ENCODE measurements around the gene STPG2.
"Not testable (repeated sequence)": the region's sequence is repeated elsewhere in the genome, so short reads cannot be mapped to it uniquely, and the experiment has no call there.

The STPG2 gene

DNA sequence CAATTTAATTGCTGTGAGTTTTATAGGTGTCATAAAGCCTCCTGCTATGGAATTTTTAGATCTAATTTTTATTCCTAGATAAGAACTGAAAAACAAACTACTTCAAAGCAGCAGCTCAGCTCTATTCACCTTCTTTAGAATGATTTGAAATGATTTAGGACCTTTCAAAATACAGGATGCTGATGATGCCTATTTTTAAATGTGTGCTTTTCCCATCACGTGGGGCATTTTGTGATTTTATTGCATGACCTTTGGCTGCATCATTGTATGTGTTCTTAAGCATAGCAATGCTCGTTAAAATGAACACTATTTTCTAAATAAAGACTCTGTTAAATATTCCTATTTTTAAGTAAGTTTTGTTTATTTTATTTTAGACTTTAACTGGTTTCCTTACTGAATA lies 537.3 kb downstream of the STPG2 start:
- DNase-seq: no peak

DNA sequence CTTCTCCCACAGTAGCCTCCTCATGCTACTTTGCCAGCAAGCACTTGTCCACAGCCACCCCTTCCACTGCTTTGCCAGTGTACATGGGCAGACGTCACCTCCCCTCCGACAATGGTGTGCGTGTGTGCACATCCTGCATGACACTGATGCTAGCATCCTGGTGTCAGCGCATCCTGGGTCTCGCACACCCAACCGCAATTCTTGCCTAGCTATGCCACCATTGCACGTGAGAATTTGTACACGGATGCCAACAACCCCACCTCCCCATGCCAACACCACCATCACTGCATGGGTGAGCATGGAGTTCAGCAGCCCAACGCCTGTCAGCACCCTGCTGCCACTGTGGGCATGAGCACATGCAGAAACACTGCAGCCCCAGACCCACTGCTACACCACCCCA lies 550.0 kb downstream of the STPG2 start:
- no peak for DNase-seq

DNA sequence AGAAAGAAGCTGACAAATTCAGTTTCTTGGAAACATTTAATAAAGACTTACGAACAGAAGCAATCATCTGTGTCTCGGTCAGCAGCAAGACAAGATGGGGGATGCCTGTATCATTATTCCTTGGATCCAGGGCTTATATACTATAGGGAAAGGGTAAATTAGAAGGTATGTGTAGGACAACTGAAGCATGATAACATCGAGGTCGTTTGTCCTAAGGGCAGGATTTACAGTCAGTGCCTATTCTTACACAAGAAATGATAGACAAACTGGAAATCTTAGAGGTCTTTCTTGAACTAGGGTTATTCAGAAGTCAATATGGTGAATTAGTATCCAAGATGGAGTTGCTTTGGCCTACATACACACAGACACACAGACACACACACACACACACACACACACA lies 553.0 kb downstream of the STPG2 start:
- no peak for DNase-seq

DNA sequence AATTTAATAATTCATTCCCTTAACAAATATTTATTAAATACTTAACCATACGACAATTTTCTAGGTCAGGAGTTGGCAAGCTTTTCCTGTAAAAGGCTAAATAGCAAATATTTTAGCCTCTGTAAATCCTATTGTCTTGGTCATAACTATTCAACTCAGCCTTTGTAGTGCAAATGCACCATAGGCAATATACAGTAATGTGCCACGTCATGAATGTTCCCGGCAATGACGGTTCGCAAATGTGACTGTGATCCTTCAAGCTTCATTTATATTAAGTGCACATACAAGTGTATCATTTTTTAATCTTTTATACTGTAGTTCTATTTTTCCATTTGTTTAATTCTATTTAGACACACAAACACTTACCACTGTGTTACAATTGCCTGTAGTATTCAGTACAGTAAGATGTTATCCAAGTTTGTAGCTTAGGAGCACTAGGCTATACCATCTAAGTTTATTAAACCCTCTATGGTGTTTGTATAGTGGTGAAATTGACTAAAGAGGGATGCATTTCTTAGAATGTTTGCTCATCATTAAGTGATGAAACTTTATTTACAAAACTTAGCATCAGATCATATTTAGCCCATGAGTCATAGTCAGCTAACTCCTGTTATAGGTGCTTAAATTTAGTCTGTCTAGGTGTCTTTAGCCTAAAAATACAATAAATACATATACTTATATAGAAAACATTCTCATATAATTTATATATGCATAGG lies 553.6 kb downstream of the STPG2 start:
- DNase-seq: no peak

DNA sequence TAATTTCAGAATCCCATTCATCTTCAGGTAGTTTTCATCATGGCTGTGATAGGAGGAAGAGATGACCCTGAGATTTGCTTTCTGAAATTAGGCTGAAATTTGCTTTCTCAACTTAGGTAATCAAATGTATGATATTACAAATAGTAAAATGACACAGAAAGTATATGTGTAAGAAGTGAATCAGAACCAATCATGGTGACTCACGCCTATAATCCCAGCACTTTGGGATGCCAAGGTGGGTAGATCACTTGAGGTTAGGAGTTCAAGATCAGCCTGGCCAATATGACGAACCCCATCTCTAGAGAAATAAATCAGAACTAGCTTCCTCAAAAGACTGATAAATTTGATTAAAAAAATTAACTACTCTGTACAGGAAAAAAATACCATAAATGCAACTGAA lies 555.4 kb downstream of the STPG2 start:
- no peak for DNase-seq

DNA sequence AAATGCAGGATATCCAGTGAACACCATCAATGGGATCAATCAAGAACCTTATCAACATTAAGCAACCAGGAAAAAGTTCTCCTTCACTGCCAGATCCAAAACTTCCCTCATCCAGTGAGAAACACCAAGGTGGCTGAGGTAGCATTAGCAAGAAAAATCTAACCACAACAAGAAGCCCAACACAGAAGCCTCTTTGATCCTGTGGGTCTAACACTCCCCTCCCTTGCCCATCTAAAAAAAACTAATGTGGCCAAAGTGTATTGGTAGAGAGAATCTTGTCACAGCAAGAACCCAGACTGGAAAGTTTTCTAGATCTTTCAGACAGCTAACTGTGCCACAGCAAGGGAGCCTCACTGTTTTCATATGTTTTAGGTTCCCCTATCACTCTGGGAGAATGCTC lies 558.0 kb downstream of the STPG2 start:
- no peak for DNase-seq

DNA sequence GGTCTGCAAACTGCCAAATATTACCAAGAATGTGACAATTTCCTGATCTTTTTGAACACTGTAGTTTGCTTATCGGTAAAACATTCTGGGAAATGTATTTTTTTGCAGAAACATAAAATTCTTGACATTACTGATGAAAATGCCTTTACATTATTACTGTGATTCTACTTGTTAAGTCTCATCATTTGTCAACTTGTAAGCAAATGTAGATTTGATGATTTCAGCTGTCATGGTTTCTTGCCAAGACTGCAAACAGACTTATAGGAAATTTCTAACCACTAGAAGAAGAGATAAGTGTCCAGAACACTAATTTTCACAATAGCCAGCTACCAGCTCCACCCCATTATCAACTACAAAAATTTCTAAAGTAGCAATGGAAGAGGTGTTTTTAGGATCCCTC lies 560.4 kb downstream of the STPG2 start:
- DNase-seq: no peak

DNA sequence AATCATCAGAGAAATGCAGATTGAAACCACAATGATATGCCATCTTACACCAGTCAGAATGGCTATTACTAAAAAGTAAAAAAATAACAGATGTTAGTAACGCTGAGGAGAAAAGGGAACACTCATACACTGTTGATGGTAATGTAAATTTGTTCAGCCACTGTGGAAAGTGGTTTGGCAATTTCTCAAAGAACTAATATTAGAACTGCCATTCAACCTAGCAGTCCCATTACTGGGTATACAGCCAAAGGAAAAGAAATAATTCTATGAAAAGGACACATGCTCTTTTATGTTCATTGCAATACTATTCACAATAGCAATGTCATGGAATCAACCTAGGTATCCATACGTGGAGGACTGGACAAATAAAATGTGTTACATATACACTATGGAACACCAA lies 566.3 kb downstream of the STPG2 start:
- DNase-seq: no peak

DNA sequence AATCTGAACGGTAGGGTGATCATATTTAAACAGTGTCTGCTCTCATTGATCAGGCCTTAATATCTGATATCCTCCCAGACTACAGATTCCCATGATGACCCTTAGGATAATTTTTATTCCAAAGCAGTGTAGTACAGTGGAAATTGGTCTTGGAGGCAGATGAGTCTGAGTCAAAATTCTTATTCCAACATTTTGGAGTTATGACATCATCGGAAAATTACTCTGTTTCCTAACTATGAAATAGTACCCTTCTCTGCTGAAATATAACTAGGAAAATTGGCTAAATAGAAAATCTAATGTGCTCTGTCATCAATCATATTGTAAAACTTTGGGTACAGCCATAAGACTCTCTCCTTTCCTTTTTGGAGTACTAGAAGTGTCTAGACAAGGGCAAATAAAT lies 583.3 kb downstream of the STPG2 start:
- no peak for DNase-seq

DNA sequence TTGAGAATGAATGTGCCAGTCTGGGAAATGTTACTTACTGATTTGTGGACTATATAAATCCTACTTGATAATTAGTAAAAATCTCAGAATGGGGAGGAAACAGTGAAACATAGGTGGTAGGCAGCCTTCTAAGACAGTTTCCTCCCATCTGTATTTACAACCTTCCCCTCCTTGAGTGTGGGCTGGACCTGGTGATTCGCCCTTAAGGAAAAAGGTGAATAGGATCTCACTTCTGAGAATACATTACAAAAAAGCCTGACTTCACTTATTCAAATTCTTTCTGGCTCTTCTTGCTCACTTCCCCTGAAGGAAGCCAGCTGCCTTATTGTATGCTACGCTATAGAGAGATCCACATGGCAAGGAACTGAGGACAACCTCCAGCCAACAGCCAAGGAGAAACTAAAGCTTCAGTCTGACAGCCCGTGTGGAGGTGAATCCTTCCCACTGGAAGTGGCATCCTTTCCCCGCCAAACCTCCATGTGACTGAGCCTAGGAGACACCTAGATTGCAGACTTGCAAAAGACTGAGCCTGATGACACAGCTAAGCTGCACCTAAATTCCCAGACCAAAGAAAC lies 585.0 kb downstream of the STPG2 start:
- DNase-seq: no peak

DNA sequence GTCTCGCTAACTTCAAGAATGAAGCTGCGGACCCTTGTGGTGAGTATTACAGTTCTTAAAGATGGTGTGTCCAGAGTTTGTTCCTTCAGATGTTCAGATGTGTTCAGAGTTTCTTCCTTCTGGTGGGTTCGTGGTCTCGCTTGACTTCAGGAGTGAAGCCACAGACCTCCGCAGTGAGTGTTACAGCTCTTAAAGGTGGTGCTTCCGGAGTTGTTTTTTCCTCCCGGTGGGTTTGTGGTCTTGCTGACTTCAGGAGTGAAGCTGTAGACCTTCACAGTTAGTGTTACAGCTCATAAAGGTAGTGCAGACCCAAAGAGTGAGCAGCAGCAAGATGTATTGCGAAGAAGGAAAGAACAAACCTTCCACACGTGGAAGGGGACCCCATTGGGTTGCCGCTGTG lies 592.6 kb downstream of the STPG2 start:
- not testable (repeated sequence) for DNase-seq

DNA sequence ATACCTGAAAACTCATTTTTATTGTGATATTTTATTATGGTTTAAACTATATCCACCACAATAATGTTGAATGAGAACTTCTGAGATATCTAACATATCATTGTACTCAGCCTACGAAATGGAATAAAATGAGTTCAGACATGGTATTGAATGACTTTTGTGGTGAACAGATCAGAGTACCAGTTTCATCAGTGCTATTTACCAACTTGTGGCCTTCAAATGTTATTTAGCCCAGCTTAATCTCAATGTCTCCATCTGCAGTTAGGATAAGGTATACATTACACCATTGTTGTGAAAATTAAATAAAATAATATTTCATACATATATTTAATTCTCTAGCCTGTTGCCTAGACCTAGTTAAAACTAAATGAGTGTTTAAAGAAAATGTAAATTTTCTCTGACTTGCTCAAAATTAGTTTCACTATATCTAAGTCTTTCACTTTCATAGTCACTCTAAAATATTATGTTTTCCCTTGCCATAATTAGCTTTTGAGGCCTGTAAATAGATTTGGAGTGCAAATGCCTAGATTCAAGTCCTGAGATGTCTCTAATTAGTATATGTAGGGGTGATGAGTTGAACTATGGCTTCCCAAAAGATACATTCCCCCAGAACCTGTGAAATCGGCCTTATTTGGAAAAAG lies 594.2 kb downstream of the STPG2 start:
- no peak for DNase-seq

DNA sequence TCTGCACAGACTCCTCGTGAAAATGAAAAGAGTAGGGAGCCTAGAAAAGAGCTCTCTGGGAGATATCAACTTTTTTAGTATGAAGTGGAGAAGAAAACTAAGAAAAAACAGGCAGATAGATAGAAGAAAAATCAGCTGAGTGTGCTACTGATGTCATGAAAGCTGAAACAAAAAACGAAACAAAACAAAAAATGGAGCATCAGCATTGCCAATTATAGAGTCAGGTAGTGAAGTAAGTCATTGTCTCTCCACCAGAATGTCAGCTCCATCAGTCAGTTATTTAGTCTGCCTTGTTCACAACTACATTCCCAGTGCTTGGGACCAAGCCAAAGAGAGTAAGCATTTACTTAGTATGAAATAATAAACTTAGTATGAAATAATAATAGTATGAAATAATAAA lies 595.1 kb downstream of the STPG2 start:
- DNase-seq: no peak

DNA sequence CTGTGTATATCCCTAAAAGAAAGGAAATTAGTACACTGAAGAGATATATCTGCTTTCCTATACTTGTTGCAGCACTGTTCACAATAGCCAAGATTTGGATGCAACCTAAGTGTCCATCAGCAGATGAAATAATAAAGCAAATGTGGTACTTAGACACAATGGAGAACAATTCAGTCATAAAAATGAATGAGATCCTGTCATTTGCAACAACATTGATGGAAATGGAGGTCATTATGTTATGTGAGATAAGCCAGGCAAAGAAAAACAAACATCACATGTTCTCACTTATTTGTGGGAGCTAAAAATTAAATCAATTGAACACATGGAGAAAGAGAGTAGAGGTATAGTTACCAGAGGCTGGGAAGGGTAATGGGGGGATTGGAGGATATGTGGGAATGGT lies 611.9 kb downstream of the STPG2 start:
- no peak for DNase-seq

DNA sequence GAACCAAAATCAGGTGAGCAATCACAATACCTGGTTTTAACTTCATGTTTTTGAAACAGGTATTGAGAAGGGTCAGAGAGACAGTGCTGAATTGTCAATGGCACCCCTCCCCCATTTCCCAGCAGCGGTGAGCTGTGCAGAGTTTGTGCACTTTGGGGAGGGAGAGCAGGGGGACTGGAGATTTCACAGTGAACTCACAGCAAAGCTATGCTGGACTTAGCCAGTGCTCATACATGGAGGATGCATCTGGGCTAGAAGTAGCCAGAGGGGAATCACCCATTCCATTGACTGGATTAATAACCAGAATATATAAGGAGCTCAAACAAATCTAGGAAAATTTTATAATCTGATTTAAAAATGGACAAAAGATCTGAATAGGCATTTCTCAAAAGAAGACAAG lies 612.6 kb downstream of the STPG2 start:
- DNase-seq: no peak

DNA sequence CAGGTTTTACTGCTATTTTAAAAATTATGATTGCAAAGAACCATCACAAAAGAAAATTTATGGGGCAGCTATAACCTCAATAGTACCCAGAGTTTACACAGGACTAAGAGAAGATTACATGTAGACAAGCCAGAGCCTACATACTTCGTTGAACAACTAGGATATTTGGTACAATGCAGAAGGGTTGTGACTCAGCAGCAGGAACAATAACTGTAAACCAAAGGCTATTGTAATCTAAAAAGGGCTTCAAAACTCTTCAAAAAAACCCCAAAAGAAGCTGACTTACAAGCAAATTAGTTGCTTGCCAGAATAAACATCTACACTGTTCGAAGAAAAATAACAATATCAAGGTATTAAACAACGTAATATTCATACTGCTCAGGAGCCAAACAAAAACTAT lies 618.0 kb downstream of the STPG2 start:
- no peak for DNase-seq

DNA sequence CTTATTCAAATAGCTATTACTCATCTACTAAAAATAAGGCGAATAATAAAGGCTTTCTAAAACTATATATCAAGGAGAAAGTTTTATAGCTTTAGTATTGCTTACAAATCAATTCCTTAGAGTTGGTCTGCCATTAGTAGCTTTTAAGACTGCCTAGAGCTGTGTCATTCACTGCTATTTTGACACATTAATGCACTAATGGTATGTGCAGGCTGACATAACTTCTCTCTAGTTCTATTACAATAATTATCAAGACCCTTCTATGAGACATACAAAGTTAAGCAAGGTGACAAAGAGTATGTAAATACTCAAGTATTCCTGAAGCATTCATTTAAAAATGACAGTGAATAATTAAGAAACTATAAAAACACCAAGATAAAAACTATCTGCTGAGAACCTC lies 625.3 kb downstream of the STPG2 start:
- no peak for DNase-seq

DNA sequence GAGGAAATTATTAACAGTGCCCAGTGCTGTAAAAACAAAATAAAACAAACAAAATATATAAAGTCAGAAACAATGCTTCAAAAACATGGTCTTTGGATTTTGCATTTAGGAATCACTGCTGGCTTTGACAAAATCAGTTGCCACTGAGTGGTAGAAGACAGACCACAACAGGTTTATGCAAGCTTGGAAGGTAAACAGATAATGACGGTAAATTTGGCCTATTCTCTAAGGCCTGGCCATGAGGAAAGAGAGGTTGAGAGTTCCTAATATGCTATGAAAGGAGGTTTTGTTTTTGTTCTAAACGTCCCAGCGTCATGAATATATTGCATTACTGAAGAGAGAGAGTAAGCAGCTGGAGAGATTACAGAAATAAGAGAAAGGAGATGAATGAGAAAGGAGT lies 629.4 kb downstream of the STPG2 start:
- DNase-seq: no peak

Measured in NCI-H1105 (cell line).